GM10248 (cell line): Measurements from ENCODE around the gene TAC4.

Source experiments
- CTCF ChIA-PET: fragments of 300-600 bp; sonication (Branson Sonifier 250); formaldehyde crosslinking; extraction: SDS; loops from one replicate; lab custom pipeline; 2021; ENCODE audit warnings: antibody characterized with exemption; lab: Yijun Ruan, JAX
- POLR2A ChIA-PET: fragments of 350-650 bp; sonication (Branson Sonifier 250); formaldehyde crosslinking; extraction: SDS; loops from one replicate; lab custom pipeline; 2020; ENCODE audit warnings: antibody characterized with exemption; lab: Yijun Ruan, JAX
- DNase-seq: peaks from one replicate; pipeline ENCODE4 v3.0.0; 2012; ENCODE audit errors: extremely low spot score
- TF ChIP-seq, protein P1 (sequence below): IDR thresholded peaks from 2 replicates; pipeline ENCODE4 v1.5.1; 2012; ENCODE audit warnings: mild to moderate bottlenecking, low read depth; ENCODE audit errors: extremely low read depth, missing control alignments, control extremely low read depth

Gene TAC4

DNA sequence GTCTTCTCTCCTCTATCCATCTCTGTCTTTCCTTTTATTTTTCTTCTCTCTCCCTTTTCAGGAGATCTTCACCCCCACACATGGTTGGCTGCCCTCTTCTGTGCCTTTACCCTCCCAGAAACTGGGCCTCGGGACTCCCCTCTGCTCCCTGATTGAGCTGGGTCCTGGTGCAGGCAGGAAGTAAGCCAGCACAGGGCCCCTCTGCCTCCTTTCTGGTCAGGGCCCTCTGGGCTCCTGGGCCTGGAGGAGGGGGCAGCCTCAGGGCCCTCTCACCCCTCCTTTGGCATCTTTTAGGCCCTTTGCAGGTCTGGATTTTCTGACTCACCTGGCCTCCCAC, 21.1 kb upstream of the TAC4 start:
- ChIA-PET POLR2A (no interaction called here), CTCF (interaction anchor here (1.2 kb wide), 1 partner anchor 11 kb away, joined by 3 read pairs; no protein-coding TSS in a partner anchor)
- DNase-seq = no peak

DNA sequence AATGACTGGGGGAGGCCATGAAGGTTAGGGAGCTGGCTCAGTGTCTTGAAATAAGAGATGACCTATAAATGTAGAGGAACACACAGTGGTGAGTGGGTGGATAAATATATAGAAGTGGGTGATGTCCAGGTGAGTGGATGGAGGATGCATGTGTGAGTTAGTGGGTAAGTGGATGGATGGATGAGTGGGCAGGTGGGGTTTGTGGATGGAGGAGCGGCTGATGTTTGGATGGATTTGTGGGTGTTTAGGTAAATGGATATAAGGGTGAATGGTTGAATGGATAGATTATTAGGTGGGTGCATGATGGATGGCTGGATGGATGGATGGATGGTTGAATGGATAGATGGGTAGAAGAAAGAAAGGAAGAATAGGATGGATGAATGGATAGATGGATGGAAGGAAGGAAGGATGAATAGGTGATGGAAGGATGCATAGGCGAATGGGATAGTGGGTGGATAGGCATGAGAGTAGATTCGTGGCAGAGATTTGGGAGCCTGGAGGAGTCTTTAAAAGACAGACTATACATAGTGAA, 19.1 kb upstream of the TAC4 start:
- ChIA-PET CTCF (interaction anchor here (11.5 kb wide), 1 partner anchor 129 kb away, joined by 171 read pairs; the partner anchor contains the start of gene DLX3), POLR2A (interaction anchor here (0.6 kb wide), 1 partner anchor 137 kb away, joined by 3 read pairs; no protein-coding TSS in a partner anchor)
- TF ChIP-seq, protein P1, sequence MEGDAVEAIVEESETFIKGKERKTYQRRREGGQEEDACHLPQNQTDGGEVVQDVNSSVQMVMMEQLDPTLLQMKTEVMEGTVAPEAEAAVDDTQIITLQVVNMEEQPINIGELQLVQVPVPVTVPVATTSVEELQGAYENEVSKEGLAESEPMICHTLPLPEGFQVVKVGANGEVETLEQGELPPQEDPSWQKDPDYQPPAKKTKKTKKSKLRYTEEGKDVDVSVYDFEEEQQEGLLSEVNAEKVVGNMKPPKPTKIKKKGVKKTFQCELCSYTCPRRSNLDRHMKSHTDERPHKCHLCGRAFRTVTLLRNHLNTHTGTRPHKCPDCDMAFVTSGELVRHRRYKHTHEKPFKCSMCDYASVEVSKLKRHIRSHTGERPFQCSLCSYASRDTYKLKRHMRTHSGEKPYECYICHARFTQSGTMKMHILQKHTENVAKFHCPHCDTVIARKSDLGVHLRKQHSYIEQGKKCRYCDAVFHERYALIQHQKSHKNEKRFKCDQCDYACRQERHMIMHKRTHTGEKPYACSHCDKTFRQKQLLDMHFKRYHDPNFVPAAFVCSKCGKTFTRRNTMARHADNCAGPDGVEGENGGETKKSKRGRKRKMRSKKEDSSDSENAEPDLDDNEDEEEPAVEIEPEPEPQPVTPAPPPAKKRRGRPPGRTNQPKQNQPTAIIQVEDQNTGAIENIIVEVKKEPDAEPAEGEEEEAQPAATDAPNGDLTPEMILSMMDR = no peak
- no peak for DNase-seq

More for the DNA sequence above, 21.1 kb upstream of the TAC4 start:
- TF ChIP-seq, protein P1 = no peak

DNA sequence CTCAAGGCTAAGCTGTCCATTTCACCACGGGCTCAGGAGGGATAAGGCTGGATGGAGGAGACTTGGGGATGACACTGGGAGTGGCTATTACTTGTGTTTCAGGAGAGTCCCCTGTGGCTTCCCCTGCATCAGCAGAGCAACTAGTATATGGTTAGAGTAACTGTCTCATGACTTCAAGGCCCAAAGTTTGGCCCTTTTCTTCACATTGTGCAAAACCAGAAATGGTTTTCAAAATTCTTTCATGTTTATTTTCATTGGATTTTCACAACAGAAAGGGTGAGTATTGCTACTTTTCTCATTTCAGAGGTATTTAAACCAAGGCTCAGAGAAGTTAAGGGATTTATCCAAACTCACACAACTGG, 18.1 kb upstream of the TAC4 start:
- ChIA-PET CTCF (interaction anchor here (1.1 to 11.5 kb wide), 2 partner anchors 130 to 221 kb away, joined by 4 to 171 read pairs; partner anchors contain the start of gene DLX3), POLR2A (no interaction called here)
- DNase-seq = no peak
- TF ChIP-seq, protein P1 = no peak

DNA sequence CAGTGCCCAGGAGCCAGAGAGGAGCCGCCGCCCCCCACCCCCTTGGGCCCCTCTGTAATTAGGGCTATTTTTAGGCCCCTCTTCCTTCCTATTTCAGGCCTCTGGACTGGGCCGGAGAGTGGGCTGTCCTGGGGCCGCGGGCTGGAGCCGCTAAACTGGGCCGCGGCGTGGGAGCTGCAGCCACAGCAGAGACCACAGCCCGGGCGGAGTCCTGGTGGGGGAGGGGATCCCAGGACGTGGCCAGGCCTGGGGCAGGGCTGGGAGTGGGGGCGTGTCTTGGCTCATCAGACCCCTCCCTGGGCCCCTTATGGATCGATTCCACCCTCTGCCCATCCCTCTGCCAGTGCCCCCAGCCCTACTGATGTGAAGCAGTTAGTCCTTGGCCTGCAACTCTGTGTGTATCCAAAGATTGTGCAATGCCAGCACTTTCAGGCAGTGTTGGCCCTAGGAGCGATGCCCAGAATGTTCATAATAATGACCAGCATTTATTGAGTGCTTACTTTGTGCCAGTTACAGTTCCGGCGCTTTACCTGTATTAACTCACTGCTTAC, 15.0 kb upstream of the TAC4 start:
- TF ChIP-seq, protein P1 = no peak
- CTCF ChIA-PET = interaction anchor here (1.2 to 11.5 kb wide), 4 partner anchors 18 to 225 kb away, joined by 4 to 171 read pairs (median 8); partner anchors contain the start of gene DLX3
- POLR2A ChIA-PET = no interaction called here
- DNase-seq = no peak

GRCh38 chr17:49861150-49861884, 13.4 kb upstream of the TAC4 start:
- POLR2A ChIA-PET = no interaction called here

More at GRCh38 chr17:49861150-49861884, 13.4 kb upstream of the TAC4 start:
- CTCF ChIA-PET = interaction anchor here (0.8 to 11.5 kb wide), 9 partner anchors 10 to 140 kb away, joined by 3 to 171 read pairs (median 5); partner anchors contain the start of gene DLX3
- peak; percentile 81 for DNase-seq
- TF ChIP-seq, protein P1 = peak; percentile 80
